GM21390 (cell line): ENCODE results near the gene PKLR.
"Not testable (repeated sequence)": the region's sequence is repeated elsewhere in the genome, so short reads cannot be mapped to it uniquely, and the experiment has no call there.

Experiments
- ATAC-seq: cut with Tn5 transposase; IDR thresholded peaks from one replicate; pipeline ENCODE4 v1.9.1; 2021; ENCODE audit not compliant: unreplicated experiment

Gene PKLR

GRCh38 chr1:155256058-155256852, 45.0 kb downstream of the PKLR start:
- no peak for ATAC-seq

GRCh38 chr1:155255243-155256007, 45.8 kb downstream of the PKLR start, which contains the start of gene ENTREP3:
Gene ENTREP3, minus strand, starts transcription at chr1:155255483. Its CDS starts 606 bp downstream, at chr1:155254877.
- peak; percentile 48 for ATAC-seq

- ATAC-seq, result no peak
Measured at GRCh38 chr1:155254714-155255242, 46.5 kb downstream of the PKLR start.

GRCh38 chr1:155254228-155254713, 47.0 kb downstream of the PKLR start:
- ATAC-seq, result no peak

GRCh38 chr1:155253797-155254196, 47.4 kb downstream of the PKLR start:
- no peak for ATAC-seq

GRCh38 chr1:155253208-155253607, 48.0 kb downstream of the PKLR start:
- ATAC-seq, result no peak

- no peak for ATAC-seq
Measured at GRCh38 chr1:155251566-155251965, 49.7 kb downstream of the PKLR start.

GRCh38 chr1:155250633-155251449, 50.4 kb downstream of the PKLR start:
- peak; percentile 90 for ATAC-seq

- no peak for ATAC-seq
Measured at GRCh38 chr1:155250246-155250632, 51.0 kb downstream of the PKLR start.

GRCh38 chr1:155247667-155248553, 53.3 kb downstream of the PKLR start:
- no peak for ATAC-seq

- ATAC-seq, result not testable (repeated sequence)
Measured at GRCh38 chr1:155246796-155247195, 54.4 kb downstream of the PKLR start.

GRCh38 chr1:155245163-155245524, 56.1 kb downstream of the PKLR start:
- ATAC-seq, result no peak

GRCh38 chr1:155244368-155245162, 56.7 kb downstream of the PKLR start:
- ATAC-seq, result peak; percentile 80

- ATAC-seq, result no peak
Measured at GRCh38 chr1:155242805-155243358, 58.4 kb downstream of the PKLR start.

GRCh38 chr1:155241841-155242264, 59.4 kb downstream of the PKLR start:
- ATAC-seq, result no peak

GRCh38 chr1:155241069-155241679, 60.1 kb downstream of the PKLR start:
- ATAC-seq, result no peak
